HCT116 (cell line): ENCODE data around the gene NPHS1.

Experiments
- CTCF ChIP-seq, 3 experiments: fragments of 200-600 bp in 1 of 3; sonication (generic) in 1 of 3; IDR thresholded peaks in 2 of 3; conservative IDR thresholded peaks in 1 of 3; 2 replicates each; pipeline ENCODE4 v1.5.1; 2012 to 2017; ENCODE audit warnings: low read depth in 2 of 3, low read length in 2 of 3, antibody characterized with exemption in 1 of 3, borderline replicate concordance in 1 of 3, control low read depth in 1 of 3, mild to moderate bottlenecking in 1 of 3, mixed read lengths in 1 of 3, mixed run types in 1 of 3, moderate library complexity in 1 of 3; ENCODE audit not compliant: insufficient read depth in 1 of 3
- EZH2 ChIP-seq: fragments of 200-600 bp; sonication (generic); IDR thresholded peaks from 2 replicates; pipeline ENCODE4 v1.6.1; 2017; ENCODE audit warnings: antibody characterized with exemption, mixed run types
- EZH2phosphoT487 ChIP-seq: fragments of 200-600 bp; IDR thresholded peaks from 2 replicates; pipeline ENCODE4 v1.6.1; 2018; ENCODE audit warnings: antibody characterized with exemption, borderline replicate concordance
- POLR2AphosphoS5 ChIP-seq: IDR thresholded peaks from 2 replicates; pipeline ENCODE4 v1.6.1; 2011; ENCODE audit warnings: mild to moderate bottlenecking, low read depth, low read length, moderate library complexity

GRCh38 chr19:35791814-35792279 lies 60.5 kb downstream of the NPHS1 start:
- no peak for TF ChIP-seq POLR2AphosphoS5
- no peak for TF ChIP-seq CTCF (IDR thresholded peaks at IDR 0.05 in 2 of 3, conservative IDR thresholded peaks at IDR 0.05 in 1 of 3; ENCODE audit: borderline replicate concordance in 1 of 3, insufficient read depth in 1 of 3, low read depth in 2 of 3, low read length in 2 of 3)
- no peak for TF ChIP-seq EZH2phosphoT487
- TF ChIP-seq EZH2 = no peak
